ENCODE measurements around the gene KICS2. TPM values are rescaled to one million over a fixed set of nuclear protein-coding genes. Genes with fewer than 3 reads are reported as not detected.

KICS2 gene
- total and polyA plus RNA-seq, 2 of the 8 experiments (the other 6 are each of a cell fraction or from before 2014, with no cell fraction given): 5.6 to 9.5 TPM

Small RNA genes within 50 kb of the gene (small RNA-seq; reads per million reads assigned to genes)
- not detected for gene RNU5A-7P (ENCODE audit: insufficient read depth)
- gene RNU6-1009P (ENCODE audit: insufficient read depth): not detected

Other genes starting within 250 kb of the KICS2 start
- gene C12orf56, start 168.5 kb upstream of the KICS2 start, total RNA-seq (2021; fragmentation: NEBNext Ultra II Directional; extraction: Animal tissue kit (Norgen Biotek cat#: 25700)): 1.1 TPM in 2 replicates
- 2.0 and 2.9 TPM in 2 replicates for gene C12orf56, start 168.5 kb upstream of the KICS2 start, polyA plus RNA-seq (2011; rRNA removed)
- 160 and 176 TPM in 2 replicates for gene XPOT, start 182.1 kb upstream of the KICS2 start, total RNA-seq (2021; fragmentation: NEBNext Ultra II Directional; extraction: Animal tissue kit (Norgen Biotek cat#: 25700))
- gene XPOT, start 182.1 kb upstream of the KICS2 start, polyA plus RNA-seq (2011; rRNA removed): 26.7 and 38.8 TPM in 2 replicates
- gene TBK1, start 229.8 kb upstream of the KICS2 start, total RNA-seq (2021; fragmentation: NEBNext Ultra II Directional; extraction: Animal tissue kit (Norgen Biotek cat#: 25700)): 19.2 and 20.4 TPM in 2 replicates
- gene TBK1, start 229.8 kb upstream of the KICS2 start, polyA plus RNA-seq (2011; rRNA removed): 2.7 and 5.3 TPM in 2 replicates